ES-I3 (cell line): ENCODE measurements around the gene CDK5RAP1.

Experiments used
- H3K36me3 ChIP-seq: 2 replicates; pipeline ENCODE4 v1.6.1; 2013; ENCODE audit warnings: mild to moderate bottlenecking, low read length, control low read depth, moderate library complexity; ENCODE audit not compliant: insufficient read depth
- H3K4me1 ChIP-seq: 2 replicates; pipeline ENCODE4 v1.6.1; 2013; ENCODE audit warnings: mild to moderate bottlenecking, control low read depth, low read length; ENCODE audit not compliant: insufficient read depth
- H3K9ac ChIP-seq: 2 replicates; pipeline ENCODE4 v1.6.1; 2013; ENCODE audit warnings: low read depth, mild to moderate bottlenecking, low read length, moderate library complexity
- H3K9me3 ChIP-seq: 2 replicates; pipeline ENCODE4 v1.6.1; 2013; ENCODE audit warnings: mild to moderate bottlenecking, low read length, moderate library complexity; ENCODE audit not compliant: control insufficient read depth, insufficient read depth

Gene CDK5RAP1

DNA sequence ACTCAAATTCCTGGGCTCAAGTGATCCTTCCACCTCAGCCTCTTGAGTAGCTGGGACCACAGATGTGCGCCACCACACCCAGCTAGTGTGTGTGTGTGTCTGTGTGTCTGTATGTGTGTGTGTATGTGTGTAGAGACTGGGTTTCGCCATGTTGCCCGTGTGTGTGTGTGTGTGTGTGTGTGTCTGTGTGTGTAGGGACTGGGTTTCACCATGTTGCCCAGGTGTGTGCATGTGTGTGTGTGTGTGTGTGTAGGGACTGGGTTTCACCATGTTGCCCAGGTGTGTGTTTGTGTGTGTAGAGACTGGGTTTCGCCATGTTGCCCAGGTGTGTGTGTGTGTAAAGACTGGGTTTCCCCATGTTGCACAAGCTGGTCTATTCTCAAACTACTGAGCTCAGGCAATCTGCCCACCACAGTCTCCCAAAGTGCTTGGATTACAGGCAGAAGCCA lies 28.3 kb downstream of the CDK5RAP1 start:
- Histone ChIP-seq H3K9me3 (no peaks in the 10 kb centered on the region), H3K4me1 (no peaks in the 10 kb centered on the region), H3K36me3 (peaks cover 16% of the 10 kb centered on the region), H3K9ac (no peak overlapping the region)

DNA sequence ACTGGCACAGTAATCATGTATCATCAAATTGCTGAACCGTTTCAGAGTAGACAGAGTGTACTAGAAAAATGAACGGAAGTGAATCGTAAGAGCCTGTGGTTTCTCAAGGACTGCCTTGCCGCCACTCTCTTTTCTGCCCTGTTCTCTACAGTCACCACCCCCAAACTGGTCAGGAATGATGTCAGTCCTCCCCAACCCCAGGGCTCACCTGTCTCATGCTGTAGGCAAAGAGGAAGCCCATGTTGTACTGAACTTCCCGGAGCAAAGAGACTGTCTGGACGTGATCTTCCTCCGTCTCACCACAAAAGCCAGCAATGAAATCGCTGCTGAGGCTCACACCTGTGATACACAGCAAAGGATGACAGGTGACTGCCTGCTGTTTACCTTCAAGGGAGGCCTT lies 31.0 kb downstream of the CDK5RAP1 start:
- Histone ChIP-seq H3K36me3 (peaks cover 18% of the 10 kb centered on the region), H3K9me3 (no peaks in the 10 kb centered on the region), H3K9ac (no peak overlapping the region), H3K4me1 (no peaks in the 10 kb centered on the region)

DNA sequence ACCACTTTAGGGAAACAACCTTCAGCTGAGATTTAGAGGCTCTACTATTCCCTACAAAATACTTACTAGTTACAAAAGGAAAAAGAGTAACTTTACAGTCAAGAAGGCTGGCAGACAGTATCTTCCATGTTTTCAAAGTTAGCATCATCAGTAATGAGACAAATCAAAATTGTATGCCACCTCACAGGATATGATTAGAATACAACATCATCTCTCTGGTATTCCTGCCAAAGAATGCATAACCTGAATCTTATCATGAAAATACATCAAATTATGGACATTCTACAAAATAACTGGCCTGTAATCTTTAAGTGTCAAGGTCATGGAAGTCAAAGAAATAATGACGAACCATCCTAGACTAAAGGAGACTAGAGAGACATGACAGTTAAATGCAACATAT lies 38.4 kb downstream of the CDK5RAP1 start:
- Histone ChIP-seq H3K36me3 (peaks cover 8% of the 10 kb centered on the region), H3K9me3 (no peaks in the 10 kb centered on the region), H3K4me1 (no peaks in the 10 kb centered on the region), H3K9ac (no peak overlapping the region)

DNA sequence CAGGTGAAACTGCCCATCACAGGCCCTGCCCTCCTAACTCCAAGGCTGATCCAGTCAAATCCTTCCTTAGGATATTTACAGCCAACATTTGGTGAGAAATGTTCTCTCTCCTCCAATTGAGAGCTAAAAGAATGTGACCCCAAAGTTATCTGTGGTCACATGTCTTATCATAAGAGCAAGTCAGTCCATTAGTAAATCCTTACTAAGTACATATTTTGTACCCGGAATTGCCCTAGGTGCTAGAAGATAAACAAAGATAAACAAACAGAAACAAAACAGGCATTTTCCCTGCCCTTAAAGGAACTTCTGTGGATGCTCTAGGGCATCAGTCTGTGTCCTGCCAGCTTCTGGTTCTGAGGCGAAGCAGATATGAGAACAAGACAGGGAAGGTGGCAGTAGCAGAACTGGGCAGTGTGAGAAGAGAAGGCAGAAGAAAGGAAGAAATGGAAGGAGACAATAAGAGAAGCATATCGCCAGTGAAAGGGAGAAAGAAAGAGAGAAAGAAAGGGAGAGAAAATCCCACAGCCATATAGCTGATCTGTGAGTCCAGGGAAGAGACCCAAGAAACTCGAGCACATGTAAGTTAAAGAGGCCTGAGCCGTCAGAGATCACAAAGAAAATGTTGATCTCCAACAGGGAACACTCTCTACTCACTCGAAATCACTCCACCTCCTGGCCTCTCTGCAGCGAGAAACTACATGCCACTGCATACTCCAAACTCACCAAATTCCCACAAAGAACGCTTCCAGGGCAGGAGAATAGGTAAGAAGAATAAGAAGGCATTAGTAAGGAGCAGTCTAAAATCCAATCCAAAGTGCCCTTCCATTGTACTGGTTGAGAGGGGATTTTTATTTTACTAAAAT lies 41.7 kb downstream of the CDK5RAP1 start:
- no peaks in the 10 kb centered on the region for H3K9me3 ChIP-seq
- peaks cover 4% of the 10 kb centered on the region for H3K36me3 ChIP-seq
- no peak overlapping the region for H3K9ac ChIP-seq
- H3K4me1 ChIP-seq, result no peaks in the 10 kb centered on the region

DNA sequence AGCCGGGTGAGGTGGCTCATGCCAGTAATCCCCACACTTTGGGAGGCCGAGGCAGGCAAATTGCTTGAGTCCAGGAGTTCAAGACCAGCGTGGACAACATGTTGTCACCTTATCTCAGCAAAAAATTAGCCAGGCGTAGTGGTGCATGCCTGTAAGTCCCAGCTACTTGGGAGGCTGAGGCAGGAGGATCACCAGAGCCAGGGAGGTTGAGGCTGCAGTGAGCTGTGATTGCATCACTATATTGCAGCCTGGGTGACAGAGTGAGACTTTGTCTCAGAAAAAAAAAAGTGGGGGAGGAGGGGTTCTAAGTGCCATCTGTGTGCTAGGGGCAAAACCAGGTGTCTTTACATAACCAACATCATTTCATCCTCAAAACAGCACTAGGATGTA lies 48.3 kb downstream of the CDK5RAP1 start:
- Histone ChIP-seq H3K9ac (no peak overlapping the region), H3K36me3 (no peaks in the 10 kb centered on the region)

DNA sequence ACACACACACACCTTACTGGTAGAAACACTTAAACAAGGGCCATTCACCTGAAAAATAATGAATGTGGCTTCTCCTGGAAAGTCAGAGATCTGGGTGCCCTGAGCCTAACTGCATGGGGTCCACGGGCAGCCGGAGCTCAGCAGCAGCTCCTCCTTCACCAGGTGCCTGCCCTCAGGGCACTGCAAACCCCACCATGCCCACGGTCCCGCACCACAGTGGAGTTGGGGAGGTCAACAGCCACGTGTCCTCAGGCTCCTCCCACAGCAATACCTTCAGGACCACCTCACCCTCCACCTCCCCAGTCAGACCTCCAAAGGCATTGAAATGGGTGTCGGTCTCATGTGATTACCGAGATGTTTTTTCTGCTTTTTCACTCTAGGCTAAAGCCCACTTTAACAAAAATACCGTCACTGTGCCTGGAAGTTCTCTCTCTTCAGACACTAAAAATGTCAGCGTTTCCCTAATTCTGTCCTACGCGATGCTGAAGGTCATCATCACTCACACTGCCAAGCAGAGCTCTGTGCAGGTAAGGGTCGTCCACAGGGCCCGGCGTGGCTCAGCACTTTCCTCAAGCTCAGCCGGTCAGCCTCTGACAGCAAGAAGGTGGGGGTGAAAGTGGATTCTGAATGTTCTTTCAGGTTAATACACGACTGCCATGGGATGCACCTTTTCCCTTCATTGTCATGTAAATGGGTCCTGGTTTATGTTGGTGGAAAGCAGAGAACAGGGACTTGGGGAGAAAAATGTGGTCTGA lies 48.9 kb downstream of the CDK5RAP1 start:
- no peaks in the 10 kb centered on the region for H3K9me3 ChIP-seq
- H3K9ac ChIP-seq, result no peak overlapping the region
- H3K4me1 ChIP-seq, result peaks cover 13% of the 10 kb centered on the region
- no peaks in the 10 kb centered on the region for H3K36me3 ChIP-seq

More for the DNA sequence above, 48.3 kb downstream of the CDK5RAP1 start:
- Histone ChIP-seq H3K4me1 (peaks cover 13% of the 10 kb centered on the region), H3K9me3 (no peaks in the 10 kb centered on the region)

DNA sequence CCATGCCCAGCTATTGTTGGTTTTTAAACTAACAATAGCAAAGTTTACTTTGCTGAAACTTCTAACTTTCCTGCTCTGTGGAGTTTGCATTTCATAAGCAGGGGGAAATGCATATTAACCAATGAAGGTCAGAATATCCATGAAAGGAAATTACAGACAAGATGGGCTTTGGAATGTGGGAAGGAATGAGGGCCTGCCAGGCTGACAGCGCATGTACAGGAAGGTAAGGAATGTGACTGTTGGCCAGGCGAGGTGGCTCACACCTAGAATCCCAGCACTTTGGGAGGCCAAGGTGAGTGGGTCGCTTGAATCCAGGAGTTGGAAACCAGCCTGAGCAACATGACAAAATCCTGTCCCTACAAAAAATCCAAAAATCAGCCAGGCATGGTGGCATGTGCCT lies 49.6 kb downstream of the CDK5RAP1 start:
- H3K9me3 ChIP-seq, result no peaks in the 10 kb centered on the region
- peaks cover 13% of the 10 kb centered on the region for H3K4me1 ChIP-seq
- no peaks in the 10 kb centered on the region for H3K36me3 ChIP-seq
- H3K9ac ChIP-seq, result no peak overlapping the region

DNA sequence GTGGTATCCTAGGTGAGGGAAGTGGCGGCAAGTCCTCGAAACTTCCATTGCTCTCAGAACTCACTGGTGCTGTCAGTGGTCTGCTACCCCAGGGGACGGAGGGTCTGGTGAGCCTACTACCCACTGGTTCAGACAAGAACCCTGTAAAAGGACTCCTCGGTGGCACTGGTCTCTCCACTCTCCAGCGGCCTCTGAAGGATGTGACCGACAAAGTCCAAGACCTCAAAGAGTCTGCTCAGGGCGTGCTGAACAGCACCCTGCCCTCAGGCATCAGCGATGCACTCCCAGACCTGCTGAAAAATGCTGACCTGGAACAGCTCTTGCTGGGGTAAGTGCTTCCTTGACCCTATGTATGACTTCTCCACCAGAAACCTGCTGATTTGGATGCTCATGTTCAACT lies 51.8 kb downstream of the CDK5RAP1 start:
- Histone ChIP-seq H3K9ac (no peak overlapping the region), H3K36me3 (no peaks in the 10 kb centered on the region), H3K9me3 (no peaks in the 10 kb centered on the region), H3K4me1 (peaks cover 13% of the 10 kb centered on the region)

DNA sequence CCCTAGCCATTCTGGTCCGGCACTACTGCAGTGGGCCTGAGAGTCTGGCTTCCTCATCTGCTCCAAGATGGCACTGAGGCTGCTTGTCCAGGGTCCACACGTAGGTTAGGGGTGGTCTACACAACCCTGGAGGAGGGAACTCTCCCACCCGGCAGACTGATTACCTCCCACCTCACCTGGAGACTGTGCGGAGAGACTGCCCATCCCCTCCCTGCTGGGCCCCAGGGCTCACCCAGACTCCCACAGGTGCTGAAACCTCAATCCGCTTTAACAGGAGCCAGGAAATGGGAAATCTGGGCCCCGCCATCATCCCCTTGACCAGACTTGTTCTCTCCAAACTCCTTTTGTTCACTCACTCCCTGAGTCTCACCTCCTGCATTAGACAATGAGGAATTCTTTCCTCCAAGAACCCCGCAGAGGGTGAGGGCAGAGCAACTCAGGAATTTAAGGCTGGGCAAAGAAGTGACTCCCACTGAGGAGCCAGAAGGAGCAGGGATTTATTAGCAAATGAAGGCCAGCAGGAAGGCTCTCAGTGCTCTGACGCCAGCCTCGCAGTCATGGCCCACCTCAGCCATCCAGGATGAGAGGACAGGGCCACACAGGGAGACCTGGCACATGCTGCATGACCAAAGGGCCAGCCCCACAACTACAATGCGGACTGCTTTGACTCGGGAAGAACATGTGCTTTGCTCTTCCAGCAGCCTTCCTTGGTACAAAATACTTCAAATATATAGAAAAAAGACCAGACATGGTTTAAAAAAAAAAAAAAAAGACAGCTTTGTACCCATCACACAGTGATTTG lies 53.0 kb downstream of the CDK5RAP1 start:
- Histone ChIP-seq H3K4me1 (peaks cover 13% of the 10 kb centered on the region), H3K36me3 (no peaks in the 10 kb centered on the region), H3K9ac (no peak overlapping the region), H3K9me3 (no peaks in the 10 kb centered on the region)

DNA sequence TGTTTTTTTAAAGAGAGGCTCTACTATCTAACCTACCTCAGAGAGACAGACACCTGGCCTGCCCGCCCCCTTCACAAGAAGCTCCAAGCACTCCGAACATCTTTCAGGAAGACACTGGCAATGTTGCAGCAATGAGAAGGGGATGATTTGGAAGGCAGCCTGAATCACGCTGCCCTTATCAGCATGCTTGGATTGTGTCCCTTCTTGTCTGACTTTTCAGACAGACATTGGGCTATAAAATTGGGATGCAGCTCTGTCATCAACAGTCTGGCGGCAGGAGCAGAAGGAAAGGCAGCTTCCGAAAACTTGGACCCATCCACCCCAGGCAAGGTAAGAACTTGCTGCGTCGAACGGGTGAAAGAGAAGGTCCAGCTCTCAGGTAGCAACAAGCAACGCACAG lies 56.0 kb downstream of the CDK5RAP1 start:
- Histone ChIP-seq H3K9me3 (no peaks in the 10 kb centered on the region), H3K4me1 (no peaks in the 10 kb centered on the region), H3K9ac (no peak overlapping the region), H3K36me3 (no peaks in the 10 kb centered on the region)

DNA sequence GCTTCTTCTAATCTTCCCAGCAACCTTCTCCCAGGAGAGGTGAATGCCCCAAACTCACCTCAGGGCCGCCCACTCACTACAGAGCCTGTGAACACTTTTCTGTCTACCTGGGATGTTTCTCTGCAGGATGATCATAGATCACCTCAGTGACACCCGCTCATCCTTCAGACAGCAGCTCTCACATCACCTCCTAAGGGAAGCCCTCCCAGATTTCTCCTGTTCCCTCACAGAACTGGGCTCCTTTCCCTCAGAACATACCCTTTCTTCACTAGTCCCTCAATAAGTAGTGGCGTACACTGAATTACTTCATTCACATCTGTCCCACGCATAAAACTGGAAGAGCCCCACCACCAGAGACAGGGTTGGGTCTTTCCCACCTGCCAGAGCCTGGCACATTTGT lies 57.8 kb downstream of the CDK5RAP1 start:
- Histone ChIP-seq H3K9me3 (no peaks in the 10 kb centered on the region), H3K4me1 (no peaks in the 10 kb centered on the region), H3K36me3 (no peaks in the 10 kb centered on the region), H3K9ac (no peak overlapping the region)

DNA sequence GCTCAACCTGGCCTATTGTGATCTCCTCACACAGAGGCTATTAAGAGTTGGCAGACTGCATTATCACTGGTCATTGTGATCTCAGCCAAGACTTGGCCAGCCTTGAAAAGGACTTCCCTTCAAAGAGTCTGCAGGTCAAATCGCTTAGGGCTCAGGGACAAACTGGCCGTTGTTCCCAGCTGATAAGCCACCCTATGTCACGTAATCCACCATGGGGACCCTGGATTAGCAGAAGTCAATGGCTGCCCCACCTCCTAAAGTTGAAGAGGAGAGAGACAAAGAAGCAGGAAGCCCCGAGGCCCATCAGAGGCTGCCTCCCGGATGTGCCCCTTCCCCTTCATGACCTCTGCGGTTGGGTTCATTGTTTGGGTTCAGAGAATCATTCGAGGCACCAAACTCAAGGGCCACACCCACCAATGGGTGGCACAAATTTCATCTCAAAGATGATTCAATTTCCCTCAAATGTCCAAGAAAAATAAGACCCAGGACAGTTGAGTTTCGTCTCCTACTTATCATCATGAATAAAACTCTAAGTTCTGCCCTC lies 61.7 kb downstream of the CDK5RAP1 start:
- Histone ChIP-seq H3K9me3 (no peaks in the 10 kb centered on the region), H3K4me1 (no peaks in the 10 kb centered on the region; the same call in 1 of the 2 replicates), H3K36me3 (no peaks in the 10 kb centered on the region), H3K9ac (no peak overlapping the region)

DNA sequence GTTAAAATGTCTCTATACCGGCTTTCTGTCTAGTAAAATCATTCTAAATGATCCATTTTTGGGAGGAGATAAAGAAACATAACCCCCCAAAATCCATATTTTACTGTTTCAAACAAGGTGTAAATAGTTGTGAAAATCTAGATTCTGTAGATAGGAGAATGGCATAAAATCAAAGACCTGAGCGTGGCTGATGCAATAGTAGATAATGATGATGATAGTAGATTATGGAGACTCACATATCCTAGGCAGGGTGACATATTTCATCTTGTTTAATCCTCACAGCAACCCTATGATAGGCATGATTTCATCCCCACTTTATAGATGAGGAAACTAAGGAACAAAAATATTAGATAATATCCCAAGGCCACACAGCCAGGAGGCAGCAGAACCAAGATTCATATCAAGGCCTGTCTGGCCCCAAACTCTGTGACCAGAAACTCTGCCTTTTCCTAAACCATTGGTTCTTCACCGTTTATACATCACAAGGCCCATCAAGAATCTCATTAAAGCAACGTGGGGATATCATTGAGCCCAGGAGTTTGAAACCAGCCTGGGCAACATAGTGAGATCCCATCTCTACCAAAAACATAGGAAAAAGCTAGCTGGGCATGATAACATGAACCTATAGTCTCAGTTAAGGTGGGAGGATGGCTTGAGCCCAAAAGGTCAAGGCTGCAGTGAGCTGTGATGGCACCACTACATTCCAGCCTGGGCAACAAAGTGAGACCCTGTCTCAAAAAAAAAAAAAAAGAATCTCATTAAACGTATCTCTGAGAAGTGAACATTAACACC lies 62.7 kb downstream of the CDK5RAP1 start:
- Histone ChIP-seq H3K4me1 (no peaks in the 10 kb centered on the region; the same call in 1 of the 2 replicates), H3K9ac (no peak overlapping the region), H3K36me3 (no peaks in the 10 kb centered on the region), H3K9me3 (no peaks in the 10 kb centered on the region)
